Adrenal gland (tissue), 5 donors: ENCODE results near the gene RHEX.

ENCODE experiments used
- CTCF ChIP-seq, 6 experiments: fragments of 450-650 bp in 4 of 6; fragments of 200-600 bp in 2 of 6; sonication (generic) in 1 of 6; IDR thresholded peaks; 1 replicate in 5 of 6; 2 replicates in 1 of 6; pipeline versions ENCODE4 v1.5.1 to v1.8.0; 2016 to 2021; ENCODE audit warnings: antibody characterized with exemption in 6 of 6, mild to moderate bottlenecking in 2 of 6, moderate library complexity in 1 of 6
- POLR2A ChIP-seq, 2 donors: fragments of 450-650 bp; IDR thresholded peaks; one replicate each; pipeline ENCODE4 v1.6.1; 2017; ENCODE audit warnings: antibody characterized with exemption in 2 of 2, mild to moderate bottlenecking in 2 of 2, moderate library complexity in 1 of 2
- donor health status: DM: no; HTN: no; CAD: no.

DNA sequence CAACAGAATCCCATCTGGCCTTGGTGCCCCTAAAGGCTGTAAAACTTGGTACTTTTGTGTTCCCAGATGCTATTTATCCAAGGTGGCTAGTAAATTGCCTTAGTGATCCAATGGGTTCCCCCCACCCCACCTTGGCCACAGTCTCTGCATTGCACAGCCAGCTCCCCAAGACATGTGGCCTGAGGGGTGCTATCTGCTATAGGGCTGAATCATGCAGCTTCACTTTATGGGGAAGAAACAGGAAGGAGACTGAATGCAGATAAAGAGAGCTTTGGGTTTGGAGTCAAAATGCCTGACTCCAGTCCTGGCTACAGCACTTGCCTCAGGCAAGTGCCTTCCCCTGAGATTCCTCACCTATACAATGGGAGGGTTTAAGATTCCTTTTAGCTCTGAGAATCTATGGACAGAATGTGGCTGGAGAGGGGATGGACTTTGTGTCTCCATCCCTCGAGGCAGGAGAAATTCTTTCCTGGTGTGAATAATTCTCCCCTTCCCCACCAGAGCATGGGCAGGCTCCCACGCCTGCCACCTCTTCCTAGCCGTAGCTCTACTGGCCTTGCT is 6.5 kb downstream of the RHEX start:
- no peak for TF ChIP-seq POLR2A (IDR thresholded peaks at IDR 0.05)
- TF ChIP-seq CTCF (IDR thresholded peaks at IDR 0.05) = no peak
